AG20443 (cell line): ENCODE results near the gene KCNMA1.

Experiments used
- DNase-seq: peaks from one replicate; pipeline ENCODE4 v3.0.0; 2012; ENCODE audit warnings: low spot score, mixed read lengths

The KCNMA1 gene

DNA sequence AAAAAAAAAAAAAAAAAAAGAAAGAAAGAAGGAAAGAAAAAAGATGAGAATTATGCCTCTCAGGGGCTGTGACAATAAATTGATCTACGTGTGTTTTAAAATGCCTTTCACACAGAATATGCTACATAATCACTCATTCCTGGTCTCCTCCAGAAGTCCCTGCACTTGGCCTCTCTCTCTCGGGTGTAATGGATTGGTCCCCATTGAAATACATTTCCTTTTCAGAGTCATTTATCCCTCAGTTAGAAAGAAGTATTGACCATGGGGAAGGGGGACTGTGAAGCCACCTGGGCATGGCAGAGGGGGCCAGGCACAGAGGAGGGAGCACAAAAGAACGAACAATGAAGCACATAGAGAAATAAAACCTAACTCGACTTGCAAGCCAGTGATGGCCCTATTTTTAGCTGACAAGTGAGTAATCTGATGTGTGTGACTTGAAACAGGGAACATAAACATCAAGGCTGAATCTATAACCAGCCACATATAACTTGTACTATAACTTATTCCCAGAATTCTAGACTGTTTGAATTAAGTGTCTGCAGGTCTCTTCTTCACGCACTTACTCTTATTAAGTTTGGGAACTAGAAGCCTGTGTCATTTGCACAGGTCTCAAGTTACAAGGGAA lies 490.8 kb downstream of the KCNMA1 start:
- no peak for DNase-seq

GRCh38 chr10:77144656-77145055 lies 493.0 kb downstream of the KCNMA1 start:
- no peak for DNase-seq

DNA sequence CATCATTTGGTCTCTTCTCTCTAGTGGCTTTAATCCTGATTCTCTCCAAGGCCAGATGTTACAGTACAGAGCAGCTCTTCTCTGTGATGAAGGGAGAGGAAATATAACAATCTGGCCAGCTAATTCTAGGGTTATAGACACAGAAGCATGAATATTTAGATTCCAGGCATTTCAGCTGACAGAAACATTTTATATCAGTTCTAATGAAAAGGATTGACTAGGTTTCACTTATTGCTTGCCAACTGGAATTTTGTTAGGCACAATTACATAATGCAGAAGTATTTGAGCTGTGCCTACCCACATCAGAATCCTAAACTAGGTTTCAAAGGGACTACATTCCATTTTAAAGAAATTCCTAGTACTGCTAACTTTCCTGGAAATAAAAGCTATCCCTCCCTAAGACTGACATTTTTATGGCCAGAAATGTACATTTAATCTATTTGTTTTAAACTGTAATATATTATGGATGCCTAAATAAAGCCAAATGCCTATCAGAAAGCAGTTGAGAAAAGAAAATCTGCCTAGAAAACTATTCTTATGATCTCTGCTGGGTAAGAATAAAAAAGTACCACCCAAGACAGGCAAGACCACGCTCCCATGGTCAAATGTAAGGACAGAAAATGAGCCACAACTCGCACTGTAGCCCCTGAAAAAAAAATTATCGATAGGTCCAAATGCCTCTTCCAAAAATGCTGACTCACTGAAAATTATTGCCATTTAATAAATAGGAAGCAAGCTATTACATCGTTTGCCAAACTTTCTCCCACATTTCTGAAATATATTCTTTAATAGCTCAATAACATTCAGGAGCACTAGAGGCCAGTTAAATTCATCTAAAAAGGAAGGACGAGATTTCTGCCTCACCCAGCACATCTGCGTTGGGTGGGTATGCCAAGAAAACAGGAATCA lies 498.1 kb downstream of the KCNMA1 start:
- DNase-seq: no peak

- no peak for DNase-seq
Observed at GRCh38 chr10:77138541-77138940, 499.1 kb downstream of the KCNMA1 start.

- DNase-seq: no peak
Observed at GRCh38 chr10:77135555-77135954, 502.1 kb downstream of the KCNMA1 start.

- DNase-seq: no peak
Observed at GRCh38 chr10:77131214-77131613, 506.4 kb downstream of the KCNMA1 start.

DNA sequence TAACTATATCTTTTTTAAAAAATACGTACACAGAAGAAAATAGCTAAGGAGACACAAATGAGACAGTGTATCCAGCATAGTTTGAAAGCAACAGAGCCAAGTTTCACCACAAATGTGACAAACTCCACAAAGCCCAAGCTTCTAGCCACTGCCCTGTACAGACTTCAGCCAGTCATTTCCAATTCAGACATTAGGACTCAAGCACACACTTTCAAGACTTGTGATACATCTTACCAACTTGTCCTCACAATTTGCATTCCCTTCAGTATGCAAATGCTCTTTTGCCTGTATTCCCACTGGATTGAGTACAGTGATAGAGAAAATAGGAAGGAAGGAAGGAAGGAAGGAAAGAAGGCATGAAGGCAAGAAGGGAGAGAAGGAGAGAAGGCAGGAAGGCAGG lies 510.4 kb downstream of the KCNMA1 start:
- no peak for DNase-seq

GRCh38 chr10:77125231-77125630 lies 512.4 kb downstream of the KCNMA1 start:
- no peak for DNase-seq

GRCh38 chr10:77123330-77123729 lies 514.3 kb downstream of the KCNMA1 start:
- no peak for DNase-seq

GRCh38 chr10:77121829-77122228 lies 515.8 kb downstream of the KCNMA1 start:
- DNase-seq: no peak

DNA sequence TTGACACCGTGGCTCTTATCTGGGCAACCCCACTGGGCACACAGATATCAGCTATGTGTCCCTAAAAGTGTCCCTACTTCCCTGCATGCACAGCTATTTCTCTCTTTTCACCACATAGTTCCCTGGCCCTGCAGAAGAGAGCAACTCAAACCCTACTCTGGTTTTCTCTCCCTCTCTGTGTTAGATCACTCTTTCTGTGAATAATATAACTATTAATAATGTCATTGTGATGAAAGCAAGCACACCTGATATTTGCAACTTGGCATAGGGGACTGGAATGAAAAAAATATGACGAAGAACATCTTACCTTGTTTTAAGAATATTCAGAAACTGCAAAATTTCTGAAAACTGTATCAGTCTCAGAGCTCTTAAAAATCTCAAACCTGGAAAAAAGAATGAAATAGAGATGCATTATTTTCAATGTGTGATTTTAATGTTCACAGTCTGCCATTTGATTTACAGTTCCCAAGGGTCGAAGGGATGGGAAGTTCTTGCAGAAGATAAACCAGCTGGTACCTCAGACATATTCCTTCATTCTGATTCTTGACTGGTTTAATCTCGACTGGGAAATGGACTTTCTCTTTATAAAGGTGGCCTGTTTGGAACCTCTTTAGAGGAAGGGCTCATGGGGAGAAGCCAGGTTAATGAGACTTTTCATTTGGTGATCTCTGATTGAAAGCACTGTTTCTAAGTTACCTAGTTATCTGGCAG lies 516.8 kb downstream of the KCNMA1 start:
- DNase-seq: no peak

DNA sequence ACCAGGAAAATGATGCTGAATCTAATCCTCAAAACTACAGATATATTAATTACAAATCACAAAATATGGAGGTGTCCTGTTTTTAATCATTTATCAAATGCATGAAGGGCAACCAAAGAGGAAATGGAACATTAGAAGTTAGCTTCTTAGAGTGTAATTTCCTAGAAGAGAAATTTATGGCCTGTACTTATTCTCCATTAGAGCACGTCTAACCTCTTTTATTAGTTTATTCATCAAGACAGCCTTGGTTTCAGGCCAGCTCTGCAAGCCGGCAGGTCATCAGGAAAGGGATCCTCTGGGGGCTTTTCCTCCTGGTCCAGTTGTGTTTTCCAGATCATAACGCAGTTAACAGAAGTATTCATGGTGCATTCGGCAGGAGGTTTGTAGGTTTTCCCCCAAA lies 517.6 kb downstream of the KCNMA1 start:
- no peak for DNase-seq

DNA sequence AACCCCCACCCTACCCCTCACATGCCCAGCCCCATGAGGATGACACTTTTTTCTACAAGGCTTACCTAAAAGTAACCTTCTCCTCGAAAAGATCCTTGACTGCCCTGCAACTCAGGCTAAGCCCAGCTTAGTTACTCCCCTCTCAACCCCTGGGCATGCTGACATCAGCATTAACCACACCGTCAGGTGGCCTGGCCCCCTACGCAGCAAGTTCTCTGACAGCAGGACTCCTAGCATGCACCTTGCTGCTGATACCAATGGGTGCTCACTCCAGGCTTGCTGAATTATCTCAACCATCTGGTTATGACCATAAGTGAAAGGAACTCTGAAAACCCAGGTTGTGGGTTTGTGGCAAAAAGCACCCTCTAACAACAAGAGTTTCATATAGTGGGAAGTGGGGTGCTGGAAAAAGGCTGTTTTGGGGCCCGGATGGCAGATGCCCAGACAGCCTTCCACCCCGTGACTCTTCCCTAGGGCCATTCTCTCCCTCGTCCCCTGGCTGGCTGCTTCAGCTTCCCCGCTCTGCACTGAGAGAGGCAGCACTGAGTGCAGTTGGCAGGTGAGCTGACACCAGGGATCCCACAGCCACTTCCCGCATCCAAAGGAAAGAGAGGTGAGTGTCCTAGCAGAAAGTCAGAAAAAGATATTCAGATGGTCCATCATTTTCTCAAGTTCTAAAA lies 518.9 kb downstream of the KCNMA1 start:
- no peak for DNase-seq

DNA sequence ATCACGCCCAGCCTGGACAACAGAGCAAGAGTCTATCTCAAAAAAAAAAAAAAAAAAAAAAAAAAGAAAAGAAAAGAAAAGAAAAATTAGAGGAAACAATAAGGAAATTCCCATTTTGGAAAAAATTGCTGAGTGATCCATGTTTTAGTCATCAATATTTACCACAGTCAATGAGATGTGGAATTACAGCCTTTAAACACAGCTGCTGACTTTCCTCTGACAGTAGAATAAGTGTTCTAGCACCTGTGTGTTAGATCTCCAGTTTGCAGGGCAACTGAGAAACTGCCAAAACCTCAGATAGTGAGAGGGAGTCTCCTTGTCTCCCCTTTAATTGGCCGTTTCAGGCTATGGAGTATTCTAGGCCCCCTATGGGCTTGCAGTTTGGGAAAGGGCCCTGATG lies 520.1 kb downstream of the KCNMA1 start:
- no peak for DNase-seq

- no peak for DNase-seq
Observed at GRCh38 chr10:77116904-77117303, 520.7 kb downstream of the KCNMA1 start.

DNA sequence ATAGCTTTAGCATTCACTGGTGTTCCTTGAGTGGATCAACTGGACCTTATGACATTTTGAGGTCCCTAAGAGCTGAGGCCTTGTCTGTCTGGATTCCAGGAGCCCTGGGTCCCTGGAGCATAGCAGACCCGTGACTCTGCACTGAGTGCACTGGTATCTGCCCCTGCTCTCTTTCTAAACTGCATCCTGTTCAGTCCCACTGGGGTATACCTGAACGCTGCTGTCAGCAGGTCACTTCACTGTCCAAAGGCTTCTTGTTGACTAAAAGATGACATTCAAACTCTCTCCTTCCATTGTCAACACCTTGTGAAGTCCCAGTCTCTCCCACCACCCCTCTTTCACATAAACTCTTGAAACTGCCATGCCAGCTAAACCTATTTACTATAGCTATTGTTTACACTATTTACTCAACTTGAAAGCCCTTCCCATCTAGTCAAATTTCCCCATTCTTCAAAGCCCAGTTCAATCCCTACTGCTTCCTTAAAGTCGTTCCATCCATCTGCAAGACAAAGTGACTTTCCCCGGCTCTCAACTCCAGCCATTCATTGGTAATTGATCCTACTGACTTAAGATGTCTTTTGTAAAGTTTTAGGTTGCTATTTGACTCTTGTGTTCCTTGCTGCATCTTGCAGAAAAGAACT lies 523.3 kb downstream of the KCNMA1 start:
- DNase-seq: no peak

GRCh38 chr10:77111611-77112550 lies 525.7 kb downstream of the KCNMA1 start:
- DNase-seq: peak; percentile 80

- DNase-seq: no peak
Observed at GRCh38 chr10:77110757-77111156, 526.9 kb downstream of the KCNMA1 start.

- no peak for DNase-seq
Observed at GRCh38 chr10:77109351-77109994, 528.1 kb downstream of the KCNMA1 start.

DNA sequence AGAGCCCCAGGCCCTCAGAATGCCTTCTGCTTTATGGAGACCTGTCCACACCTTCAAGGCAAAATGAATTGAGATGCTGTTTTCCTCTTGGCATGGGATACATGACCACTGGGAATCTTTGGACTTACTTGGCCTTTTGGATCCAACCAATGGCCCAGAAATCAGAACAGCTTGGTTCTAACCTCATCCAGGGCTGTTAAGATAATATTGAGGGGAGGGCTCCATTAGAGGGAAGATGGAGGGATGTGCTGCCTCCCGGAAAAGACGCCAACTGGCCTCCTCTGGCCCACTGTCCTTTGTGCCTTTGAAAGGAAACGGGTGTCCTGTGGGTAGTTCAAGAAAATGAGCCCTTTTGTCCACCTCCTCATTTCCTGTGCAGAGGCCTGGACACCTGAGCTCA lies 530.9 kb downstream of the KCNMA1 start:
- no peak for DNase-seq
